H1 (cell line): ENCODE measurements around the gene KCNH8. TPM values are rescaled to one million over a fixed set of nuclear protein-coding genes. Genes with fewer than 3 reads are reported as not detected.

Experiments used
- CTCF ChIA-PET: fragments of 300-600 bp; sonication (Branson Sonifier 250); formaldehyde crosslinking; loops from one replicate; lab custom pipeline; 2021; ENCODE audit not compliant: partially characterized antibody; lab: Charles Lee
- POLR2A ChIA-PET: fragments of 300-600 bp; sonication (Branson Sonifier 250); formaldehyde crosslinking; loops from one replicate; lab custom pipeline; 2021; ENCODE audit warnings: inconsistent platforms; ENCODE audit not compliant: partially characterized antibody; lab: Charles Lee
- DNase-seq, 2 experiments: peaks; one replicate each; pipeline versions ENCODE4 v3.0.0 to v3.0.0-alpha.2; 2010 to 2022; ENCODE audit warnings: low spot score in 2 of 2, low read depth in 1 of 2, mixed read lengths in 1 of 2
- FAIRE-seq: peaks from 2 replicates; lab custom pipeline; 2011; peaks lifted over from hg19 to GRCh38; lab: Jason Lieb, UNC
- H2AFZ ChIP-seq: 2 replicates; pipeline ENCODE4 v1.8.1; 2012; ENCODE audit warnings: low read length, inconsistent platforms
- H2AK5ac ChIP-seq: 2 replicates; pipeline ENCODE4 v1.6.1; 2013; ENCODE audit warnings: low read depth, low read length
- H2BK120ac ChIP-seq: replicated peaks from 2 replicates; pipeline ENCODE3; 2013; ENCODE audit warnings: low read depth, low read length, inconsistent platforms
- H2BK12ac ChIP-seq: 2 replicates; pipeline ENCODE4 v1.6.1; 2013; ENCODE audit warnings: low read depth, low read length
- H2BK15ac ChIP-seq: 2 replicates; pipeline ENCODE4 v1.6.1; 2013; ENCODE audit warnings: low read length
- H2BK20ac ChIP-seq: 2 replicates; pipeline ENCODE4 v1.6.1; 2013; ENCODE audit warnings: low read length
- H2BK5ac ChIP-seq: 2 replicates; pipeline ENCODE4 v1.6.1; 2013; ENCODE audit warnings: low read depth, low read length
- H3K14ac ChIP-seq: 2 replicates; pipeline ENCODE4 v1.6.1; 2013; ENCODE audit warnings: inconsistent platforms; ENCODE audit not compliant: insufficient read length
- H3K18ac ChIP-seq: 2 replicates; pipeline ENCODE4 v1.6.1; 2013; ENCODE audit warnings: low read length; ENCODE audit errors: extremely low read depth
- H3K23ac ChIP-seq: 2 replicates; pipeline ENCODE4 v1.6.1; 2013; ENCODE audit warnings: inconsistent platforms; ENCODE audit not compliant: insufficient read length
- H3K23me2 ChIP-seq: 2 replicates; pipeline ENCODE4 v1.6.1; 2013; ENCODE audit warnings: low read depth, low read length
- H3K27ac ChIP-seq: 2 replicates; pipeline ENCODE4 v1.6.1; 2011; ENCODE audit warnings: low read depth, low read length, inconsistent platforms
- H3K27me3 ChIP-seq, 4 experiments: replicated peaks in 1 of 4; 1 replicate in 1 of 4; 2 replicates in 3 of 4; pipeline versions ENCODE4 v1.6.1 to v1.8.1; 2011 to 2013; ENCODE audit warnings: low read length in 3 of 4, mild to moderate bottlenecking in 3 of 4, inconsistent platforms in 2 of 4, mixed read lengths in 2 of 4, moderate library complexity in 1 of 4; ENCODE audit not compliant: control insufficient read depth in 3 of 4, insufficient read depth in 3 of 4; ENCODE audit errors: extremely low read depth in 1 of 4
- H3K36me3 ChIP-seq, 4 experiments: 2 replicates each; pipeline versions ENCODE4 v1.6.1 to v1.8.1; 2011 to 2013; ENCODE audit warnings: mild to moderate bottlenecking in 4 of 4, low read length in 3 of 4, moderate library complexity in 2 of 4, control low read depth in 1 of 4, inconsistent platforms in 1 of 4; ENCODE audit not compliant: insufficient read depth in 4 of 4, control insufficient read depth in 2 of 4
- H3K4ac ChIP-seq: replicated peaks from 2 replicates; pipeline ENCODE3; 2013; ENCODE audit warnings: low read length, low read depth, mixed read lengths, inconsistent platforms; ENCODE audit not compliant: insufficient read length
- H3K4me1 ChIP-seq, 4 experiments: replicated peaks in 1 of 4; 1 replicate in 1 of 4; 2 replicates in 3 of 4; pipeline versions ENCODE4 v1.6.1 to v1.8.1; 2011 to 2013; ENCODE audit warnings: low read length in 3 of 4, inconsistent platforms in 2 of 4, mixed read lengths in 1 of 4; ENCODE audit not compliant: insufficient read depth in 4 of 4, control insufficient read depth in 3 of 4
- H3K4me2 ChIP-seq, 2 experiments: 2 replicates each; pipeline versions ENCODE4 v1.6.1 to v1.8.1; 2011 to 2013; ENCODE audit warnings: low read depth in 2 of 2, low read length in 2 of 2, control low read depth in 1 of 2, inconsistent platforms in 1 of 2, mild to moderate bottlenecking in 1 of 2; ENCODE audit not compliant: insufficient read depth in 1 of 2
- H3K4me3 ChIP-seq, 4 experiments: fragments of 200-600, 300-600 bp in 1 of 4; sonication (generic), shearing (Covaris generic), sonication (Bioruptor Twin) in 1 of 4; 2 replicates each; pipeline versions ENCODE4 v1.5.1 to v1.8.1; 2011 to 2016; ENCODE audit warnings: low read length in 4 of 4, low read depth in 3 of 4, control low read depth in 2 of 4, inconsistent platforms in 2 of 4, mild to moderate bottlenecking in 2 of 4, mixed read lengths in 1 of 4, moderate library complexity in 1 of 4; ENCODE audit not compliant: insufficient read depth in 2 of 4; ENCODE audit errors: extremely low read depth in 1 of 4
- H3K56ac ChIP-seq: replicated peaks from 2 replicates; pipeline ENCODE3; 2013; ENCODE audit warnings: low read depth, mild to moderate bottlenecking, mixed read lengths, low read length, inconsistent platforms; ENCODE audit not compliant: insufficient read length
- H3K79me1 ChIP-seq: 2 replicates; pipeline ENCODE4 v1.6.1; 2013; ENCODE audit warnings: low read depth, low read length, control low read depth
- H3K79me2 ChIP-seq, 2 experiments: 2 replicates each; pipeline versions ENCODE4 v1.6.1 to v1.8.1; 2012 to 2013; ENCODE audit warnings: low read length in 2 of 2, mild to moderate bottlenecking in 2 of 2, inconsistent platforms in 1 of 2; ENCODE audit not compliant: insufficient read depth in 2 of 2, control insufficient read depth in 1 of 2
- H3K9ac ChIP-seq, 4 experiments: replicated peaks in 1 of 4; 1 replicate in 1 of 4; 2 replicates in 3 of 4; pipeline versions ENCODE4 v1.6.1 to v1.8.1; 2011 to 2013; ENCODE audit warnings: low read depth in 3 of 4, low read length in 3 of 4, control low read depth in 2 of 4, mild to moderate bottlenecking in 2 of 4, moderate library complexity in 2 of 4, inconsistent platforms in 1 of 4; ENCODE audit errors: extremely low read depth in 1 of 4
- H3K9me3 ChIP-seq, 2 experiments: 2 replicates each; pipeline versions ENCODE4 v1.6.1 to v1.8.1; 2012 to 2013; ENCODE audit warnings: mild to moderate bottlenecking in 2 of 2, moderate library complexity in 2 of 2, control low read depth in 1 of 2, inconsistent platforms in 1 of 2, low read depth in 1 of 2, low read length in 1 of 2, mixed read lengths in 1 of 2; ENCODE audit not compliant: insufficient read depth in 2 of 2
- H4K20me1 ChIP-seq, 2 experiments: replicated peaks in 1 of 2; 2 replicates each; pipeline versions ENCODE3 to v1.8.1; 2011 to 2013; ENCODE audit warnings: inconsistent platforms in 2 of 2, low read length in 2 of 2, mild to moderate bottlenecking in 1 of 2; ENCODE audit not compliant: insufficient read depth in 2 of 2, control insufficient read depth in 1 of 2
- H4K5ac ChIP-seq: 2 replicates; pipeline ENCODE4 v1.6.1; 2013; ENCODE audit warnings: low read length, low read depth, mixed read lengths, inconsistent platforms; ENCODE audit not compliant: insufficient read length
- H4K8ac ChIP-seq: 2 replicates; pipeline ENCODE4 v1.8.0; 2013; ENCODE audit warnings: mild to moderate bottlenecking, moderate library complexity, low read length, inconsistent platforms; ENCODE audit not compliant: insufficient read depth; ENCODE audit errors: extremely low read depth
- H4K91ac ChIP-seq: replicated peaks from 2 replicates; pipeline ENCODE3; 2013; ENCODE audit warnings: low read length, mixed read lengths, inconsistent platforms; ENCODE audit not compliant: insufficient read length
- JUN ChIP-seq: IDR thresholded peaks from 2 replicates; pipeline ENCODE4 v1.6.1; 2011; ENCODE audit warnings: low read depth, mild to moderate bottlenecking, improper control_type of control experiment, low read length
- RNF2 ChIP-seq: fragments of 200-900, 300-1000 bp; sonication (generic); IDR thresholded peaks from 2 replicates; pipeline ENCODE4 v1.7.1; 2016; ENCODE audit warnings: borderline replicate concordance, low read depth, mild to moderate bottlenecking, antibody characterized with exemption, low read length; ENCODE audit not compliant: poor library complexity, severe bottlenecking; ENCODE audit errors: missing control alignments
- SIRT6 ChIP-seq: IDR thresholded peaks from one replicate; pipeline ENCODE4 v1.7.1; 2012; ENCODE audit warnings: low read length, inconsistent platforms
- SIX5 ChIP-seq: IDR thresholded peaks from 2 replicates; pipeline ENCODE4 v1.6.1; 2011; ENCODE audit warnings: mild to moderate bottlenecking, low read depth, low read length
- SRF ChIP-seq: IDR thresholded peaks from 2 replicates; pipeline ENCODE4 v1.6.1; 2011; ENCODE audit warnings: mild to moderate bottlenecking, low read depth, low read length, moderate library complexity
- WGBS, 2 experiments: shearing (Covaris generic) in 1 of 2; methylation state at CpG; one replicate each; pipeline versions ENCODE4 v1.1.6 to v1.1.7; 2013 to 2015; ENCODE audit warnings: low lambda C conversion rate in 2 of 2, mixed read lengths in 2 of 2, inconsistent platforms in 1 of 2, low coverage in 1 of 2, missing lambda C conversion rate in 1 of 2; ENCODE audit not compliant: insufficient replicate concordance in 2 of 2, insufficient coverage in 1 of 2, insufficient read length in 1 of 2; ENCODE audit errors: extremely low coverage in 1 of 2, missing lambda C conversion rate in 1 of 2; 5-methylcytosine and 5-hydroxymethylcytosine counted together
- polyA plus RNA-seq, 7 experiments: library from polyadenylated mRNA; depleted of rRNA in 3 of 7; stranded (reverse) in 5 of 7; unstranded in 2 of 7; fragments of >200 nt in 5 of 7; fragments of 200-250 nt in 2 of 7; gene quantifications; 1 replicate in 5 of 7; 2 replicates in 1 of 7; 4 replicates in 1 of 7; pipeline versions ENCODE4 v1.2.1 to v1.2.3, GENCODE V29; 2011 to 2013; ENCODE audit warnings: missing spikeins in 2 of 7, mixed read lengths in 2 of 7
- total RNA-seq: library from RNA; stranded (reverse); fragmentation: NEBNext Ultra II Directional; extraction: Animal tissue kit (Norgen Biotek cat#: 25700); gene quantifications from 2 replicates; pipeline ENCODE4 v1.2.1, GENCODE V29; 2021

KCNH8 gene
- total and polyA plus RNA-seq, 2 of the 8 experiments (the other 6 are each of a cell fraction or from before 2014, with no cell fraction given) = 2.2 to 2.4 TPM

- no peak for DNase-seq
- ChIA-PET CTCF (interaction anchor here (1.1 to 1.3 kb wide), 3 partner anchors 9 to 199 kb away, joined by 3 to 4 read pairs (median 3); no protein-coding TSS in a partner anchor), POLR2A (no interaction called here)
- Histone ChIP-seq H3K23ac (no peak overlapping the region), H2BK15ac (no peak overlapping the region), H2BK12ac (no peak overlapping the region), H3K14ac (no peak overlapping the region), H3K27ac (no peak overlapping the region), H4K5ac (no peak overlapping the region), H3K18ac (no peak overlapping the region), H3K27me3 (no peaks in the 10 kb centered on the region), H3K36me3 (no peaks in the 10 kb centered on the region; a peak in 1 of 8 replicates), H3K9ac (no peak overlapping the region), H3K4me1 (peaks cover 3 to 12% (median 6%) of the 10 kb centered on the region in 4 experiments; a peak in 5 of 7 replicates), H2AFZ (no peak overlapping the region), H2BK5ac (no peak overlapping the region), H4K20me1 (no peaks in the 10 kb centered on the region), H3K4me2 (no peak overlapping the region), H3K79me1 (no peaks in the 10 kb centered on the region), H3K4me3 (no peak overlapping the region), H2AK5ac (no peak overlapping the region), H3K56ac (no peak overlapping the region), H3K4ac (no peak overlapping the region), H2BK120ac (no peak overlapping the region), H4K91ac (peak overlapping the region; percentile 69), H2BK20ac (no peak overlapping the region), H3K23me2 (no peaks in the 10 kb centered on the region), H3K9me3 (no peaks in the 10 kb centered on the region), H4K8ac (no peak overlapping the region), H3K79me2 (no peaks in the 10 kb centered on the region)
- FAIRE-seq = no peak
- TF ChIP-seq SIX5 (no peak), SIRT6 (no peak), JUN (no peak), RNF2 (no peak), SRF (no peak)
- WGBS, 2 experiments = 93% methylated on average over 3 of the region's 3 CpGs; no CpG with 5 or more reads in 1 of the 2 experiments
Observed at GRCh38 chr3:19263606-19264005, 115.3 kb downstream of the KCNH8 start.
